GM19468 (cell line): ENCODE measurements around the gene C4BPA.

Experiments used
- ATAC-seq: cut with Tn5 transposase; IDR thresholded peaks from one replicate; pipeline ENCODE4 v1.9.1; 2021; ENCODE audit warnings: mild to moderate bottlenecking, moderate library complexity, moderate number of reproducible peaks; ENCODE audit not compliant: unreplicated experiment; ENCODE audit errors: extremely low read depth

C4BPA gene

DNA sequence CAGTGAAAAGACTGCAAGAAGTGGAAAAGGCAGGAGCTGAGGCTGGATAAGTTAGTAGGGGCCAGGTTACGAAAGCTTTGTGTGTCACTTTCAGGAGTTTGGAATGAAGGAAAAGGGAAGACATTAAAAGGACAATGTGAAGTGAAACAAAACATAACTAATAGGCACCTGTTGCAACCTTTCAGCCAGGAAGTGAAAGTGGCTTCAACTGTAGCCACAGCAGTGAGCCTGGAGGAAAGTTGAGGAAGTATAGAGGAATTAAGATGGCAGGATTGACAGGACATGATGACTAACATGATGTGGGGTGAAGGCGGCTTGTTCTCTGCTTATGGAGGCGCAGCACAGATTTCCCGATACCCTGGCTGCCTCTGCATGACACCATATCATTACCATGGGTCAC, 68.9 kb downstream of the C4BPA start:
- ATAC-seq, result no peak

DNA sequence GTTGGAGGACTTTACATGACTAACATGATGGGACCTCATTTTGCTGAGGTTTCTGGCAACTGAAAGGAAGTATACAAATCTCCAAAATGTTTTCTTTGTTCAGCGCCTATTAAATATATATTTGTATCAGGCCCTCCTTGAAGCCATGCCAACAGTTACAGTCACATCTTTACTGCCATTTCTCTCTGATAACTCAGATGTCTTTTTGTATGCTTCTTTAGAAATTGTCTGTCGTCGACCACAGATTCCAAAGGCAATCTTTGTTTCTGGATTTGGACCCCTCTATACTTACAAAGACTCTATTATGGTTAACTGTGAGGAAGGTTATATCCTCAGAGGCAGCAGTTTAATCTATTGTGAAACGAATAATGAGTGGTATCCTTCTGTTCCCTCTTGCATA, 69.4 kb downstream of the C4BPA start:
- ATAC-seq, result no peak

- ATAC-seq, result no peak
These were observed 70.9 kb downstream of the C4BPA start for GRCh38 chr1:207174913-207175312.

- no peak for ATAC-seq
These were observed 75.0 kb downstream of the C4BPA start for GRCh38 chr1:207179036-207179435.

DNA sequence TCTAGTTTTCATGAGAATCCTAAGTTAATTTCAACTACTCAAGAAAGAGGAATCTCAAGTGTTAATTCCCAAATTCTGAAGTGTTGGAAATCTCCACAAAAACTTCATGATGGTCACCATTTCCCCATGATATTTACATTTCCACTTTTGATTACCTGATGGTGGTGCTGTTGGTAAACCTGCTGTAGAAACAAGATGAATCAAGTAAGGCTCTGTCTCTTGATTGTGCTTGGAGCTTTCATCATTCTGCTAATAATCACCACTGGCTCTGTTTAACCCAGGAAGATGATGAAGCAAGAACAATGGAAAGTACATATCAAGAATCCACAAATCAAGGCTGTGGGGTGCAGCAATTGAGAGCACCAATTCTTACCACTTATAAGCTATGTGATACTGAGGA, 77.8 kb downstream of the C4BPA start:
- no peak for ATAC-seq

DNA sequence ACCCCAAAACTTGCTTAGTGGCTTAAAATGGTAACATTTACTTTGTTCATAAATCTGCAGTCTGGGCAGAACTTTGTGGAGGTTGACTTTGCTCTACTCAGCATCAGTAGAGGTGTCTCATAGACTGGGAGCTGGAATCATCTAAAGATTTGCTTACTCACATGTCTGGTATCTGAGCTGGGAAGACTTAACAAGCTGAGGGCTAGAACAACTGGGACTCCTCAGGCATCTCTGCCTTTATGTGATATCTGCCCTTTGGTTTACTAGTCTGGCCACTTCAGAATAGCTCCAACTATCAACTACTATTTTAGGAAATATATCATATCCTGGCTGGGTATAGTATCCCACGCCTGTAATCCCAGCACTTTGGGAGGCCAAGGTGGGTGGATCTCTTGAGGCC, 82.5 kb downstream of the C4BPA start:
- ATAC-seq, result no peak

- no peak for ATAC-seq
These were observed 84.9 kb downstream of the C4BPA start for GRCh38 chr1:207188901-207189300.

DNA sequence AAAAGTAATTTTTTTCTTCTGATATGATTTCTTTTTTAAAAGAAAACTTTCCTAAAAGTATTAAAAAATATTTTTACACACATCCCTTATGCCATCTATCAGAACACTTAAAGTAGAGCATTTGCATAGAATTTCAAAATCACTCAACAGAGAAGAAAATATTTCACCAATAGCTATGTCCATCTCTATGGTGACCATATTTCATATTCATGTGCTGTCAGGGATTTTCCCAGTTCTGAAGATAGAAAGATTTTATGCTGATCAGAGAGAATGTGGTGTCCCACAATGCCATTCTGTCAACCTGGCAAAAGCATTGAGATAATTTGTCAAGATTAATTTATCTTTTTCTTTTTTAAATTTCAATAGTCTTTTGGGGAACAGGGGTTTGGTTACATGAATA, 87.0 kb downstream of the C4BPA start:
- no peak for ATAC-seq

GRCh38 chr1:207191776-207192175, 87.7 kb downstream of the C4BPA start:
- no peak for ATAC-seq

- ATAC-seq, result no peak
These were observed 90.2 kb downstream of the C4BPA start for GRCh38 chr1:207194197-207194596.
